ENCODE results near the gene MPP2. TPM values are rescaled to one million over a fixed set of nuclear protein-coding genes. Genes with fewer than 3 reads are reported as not detected.

Gene MPP2
- total and polyA plus RNA-seq, 9 of the 15 experiments (the other 6 are each of a cell fraction or from before 2014, with no cell fraction given) = 0.04 to 1.0 (median 0.24) TPM

- TF ChIP-seq, protein P1, sequence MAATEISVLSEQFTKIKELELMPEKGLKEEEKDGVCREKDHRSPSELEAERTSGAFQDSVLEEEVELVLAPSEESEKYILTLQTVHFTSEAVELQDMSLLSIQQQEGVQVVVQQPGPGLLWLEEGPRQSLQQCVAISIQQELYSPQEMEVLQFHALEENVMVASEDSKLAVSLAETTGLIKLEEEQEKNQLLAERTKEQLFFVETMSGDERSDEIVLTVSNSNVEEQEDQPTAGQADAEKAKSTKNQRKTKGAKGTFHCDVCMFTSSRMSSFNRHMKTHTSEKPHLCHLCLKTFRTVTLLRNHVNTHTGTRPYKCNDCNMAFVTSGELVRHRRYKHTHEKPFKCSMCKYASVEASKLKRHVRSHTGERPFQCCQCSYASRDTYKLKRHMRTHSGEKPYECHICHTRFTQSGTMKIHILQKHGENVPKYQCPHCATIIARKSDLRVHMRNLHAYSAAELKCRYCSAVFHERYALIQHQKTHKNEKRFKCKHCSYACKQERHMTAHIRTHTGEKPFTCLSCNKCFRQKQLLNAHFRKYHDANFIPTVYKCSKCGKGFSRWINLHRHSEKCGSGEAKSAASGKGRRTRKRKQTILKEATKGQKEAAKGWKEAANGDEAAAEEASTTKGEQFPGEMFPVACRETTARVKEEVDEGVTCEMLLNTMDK (IDR thresholded peaks at IDR 0.05; ENCODE audit: borderline replicate concordance, insufficient read depth, low read depth, low read length, poor library complexity, severe bottlenecking) = peak; percentile 65
- TF ChIP-seq ZBTB34 (CRISPR knock-in tag; IDR thresholded peaks at IDR 0.05) = no peak
- peak; percentile 75 for TF ChIP-seq CTBP1 (IDR thresholded peaks at IDR 0.05; ENCODE audit: borderline replicate concordance)
- TF ChIP-seq HCFC1 (IDR thresholded peaks at IDR 0.05; ENCODE audit: low read depth, low read length) = 0 out of 2 replicates have a peak, but pooled peaks have one; percentile 22
- TF ChIP-seq, protein P2, sequence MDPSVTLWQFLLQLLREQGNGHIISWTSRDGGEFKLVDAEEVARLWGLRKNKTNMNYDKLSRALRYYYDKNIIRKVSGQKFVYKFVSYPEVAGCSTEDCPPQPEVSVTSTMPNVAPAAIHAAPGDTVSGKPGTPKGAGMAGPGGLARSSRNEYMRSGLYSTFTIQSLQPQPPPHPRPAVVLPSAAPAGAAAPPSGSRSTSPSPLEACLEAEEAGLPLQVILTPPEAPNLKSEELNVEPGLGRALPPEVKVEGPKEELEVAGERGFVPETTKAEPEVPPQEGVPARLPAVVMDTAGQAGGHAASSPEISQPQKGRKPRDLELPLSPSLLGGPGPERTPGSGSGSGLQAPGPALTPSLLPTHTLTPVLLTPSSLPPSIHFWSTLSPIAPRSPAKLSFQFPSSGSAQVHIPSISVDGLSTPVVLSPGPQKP (CRISPR knock-in tag; IDR thresholded peaks at IDR 0.05) = no peak
- TF ChIP-seq BRD9 (IDR thresholded peaks at IDR 0.05; ENCODE audit: low read depth, partially characterized antibody) = no peak
- peak; percentile 30 for TF ChIP-seq MAFK (IDR thresholded peaks at IDR 0.05; ENCODE audit: low read length)
- no peak for TF ChIP-seq POLR2G (IDR thresholded peaks at IDR 0.05; ENCODE audit: low read depth, low read length)
- TF ChIP-seq, protein P3, sequence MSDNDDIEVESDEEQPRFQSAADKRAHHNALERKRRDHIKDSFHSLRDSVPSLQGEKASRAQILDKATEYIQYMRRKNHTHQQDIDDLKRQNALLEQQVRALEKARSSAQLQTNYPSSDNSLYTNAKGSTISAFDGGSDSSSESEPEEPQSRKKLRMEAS (CRISPR knock-in tag; IDR thresholded peaks at IDR 0.05) = no peak
- TF ChIP-seq JUND (IDR thresholded peaks at IDR 0.05; ENCODE audit: borderline replicate concordance, low read depth, low read length) = peak; percentile 35; the same call in 1 of the 2 replicates
- no peak; the same call in 2 of the 3 replicates for TF ChIP-seq JUND (tag; IDR thresholded peaks at IDR 0.05; ENCODE audit: borderline replicate concordance, low read depth, low read length)
- peak; percentile 70 for TF ChIP-seq TEAD4 (IDR thresholded peaks at IDR 0.05; ENCODE audit: low read length)
- TF ChIP-seq TEAD4 (CRISPR knock-in tag; IDR thresholded peaks at IDR 0.05; ENCODE audit: borderline replicate concordance) = no peak
- peak; percentile 35; the same call in 1 of the 2 replicates for TF ChIP-seq MAFG (tag; conservative IDR thresholded peaks at IDR 0.05)
- peak in 1 of 2 experiments; percentile 69; a peak in 2 of 4 replicates for TF ChIP-seq MAZ (CRISPR knock-in tag; conservative IDR thresholded peaks at IDR 0.05 in 1 of 2, IDR thresholded peaks at IDR 0.05 in 1 of 2)
- TF ChIP-seq CHD1 (IDR thresholded peaks at IDR 0.05; ENCODE audit: low read length) = no peak
- TF ChIP-seq ARID4B (CRISPR knock-in tag; IDR thresholded peaks at IDR 0.05) = no peak
Observed at GRCh38 chr17:43878260-43879175, 28.8 kb downstream of the MPP2 start (continued).

Measured in K562 (cell line).